Stimulated activated CD8-positive, alpha-beta memory T cell treated with anti-CD3 and anti-CD28 coated beads, Interleukin-12 subunit alpha, Interleukin-12 subunit beta, amount 100 ng/mL, for 4 hours (primary cell): ENCODE measurements around the gene AQP1.

ENCODE experiments used
- DNase-seq: peaks from one replicate; pipeline ENCODE4 v3.0.0-alpha.2; 2020; ENCODE audit warnings: low read depth

Gene AQP1

GRCh38 chr7:30911561-30911969 is at the start of gene AQP1:
Gene AQP1 (plus strand): TSS chr7:30911853. CDS start chr7:30911910, 57 bp downstream.
- no peak for DNase-seq

GRCh38 chr7:30862995-30863705 is 48.5 kb upstream of the AQP1 start:
- DNase-seq, result no peak

- no peak for DNase-seq
Measured at GRCh38 chr7:30863706-30864035, 48.0 kb upstream of the AQP1 start.

- no peak for DNase-seq
Measured at GRCh38 chr7:30864101-30864500, 47.6 kb upstream of the AQP1 start.

- DNase-seq, result no peak
Measured at GRCh38 chr7:30865076-30865475, 46.6 kb upstream of the AQP1 start.

- DNase-seq, result no peak
Measured at GRCh38 chr7:30865821-30866220, 45.8 kb upstream of the AQP1 start.

- no peak for DNase-seq
Measured at GRCh38 chr7:30866939-30867338, 44.7 kb upstream of the AQP1 start.

- DNase-seq, result no peak
Measured at GRCh38 chr7:30867483-30867882, 44.2 kb upstream of the AQP1 start.

GRCh38 chr7:30869794-30870611 is 41.6 kb upstream of the AQP1 start:
- DNase-seq, result no peak

GRCh38 chr7:30870821-30871518 is 40.7 kb upstream of the AQP1 start:
- no peak for DNase-seq

- no peak for DNase-seq
Measured at GRCh38 chr7:30871655-30872054, 40.0 kb upstream of the AQP1 start.

GRCh38 chr7:30873207-30873606 is 38.4 kb upstream of the AQP1 start:
- no peak for DNase-seq

GRCh38 chr7:30873656-30874055 is 38.0 kb upstream of the AQP1 start:
- no peak for DNase-seq

- DNase-seq, result no peak
Measured at GRCh38 chr7:30874656-30875302, 36.9 kb upstream of the AQP1 start.

GRCh38 chr7:30877015-30877769 is 34.5 kb upstream of the AQP1 start:
- no peak for DNase-seq

GRCh38 chr7:30877993-30878392 is 33.7 kb upstream of the AQP1 start:
- DNase-seq, result no peak

- DNase-seq, result no peak
Measured at GRCh38 chr7:30879139-30880124, 32.2 kb upstream of the AQP1 start.

- DNase-seq, result no peak
Measured at GRCh38 chr7:30880125-30880720, 31.4 kb upstream of the AQP1 start.

GRCh38 chr7:30880941-30881340 is 30.7 kb upstream of the AQP1 start:
- no peak for DNase-seq

GRCh38 chr7:30881448-30881847 is 30.2 kb upstream of the AQP1 start:
- no peak for DNase-seq
